ENCODE measurements around the gene MED13L.
"Not testable (repeated sequence)": the region's sequence is repeated elsewhere in the genome, so short reads cannot be mapped to it uniquely, and the experiment has no call there.

The MED13L gene

GRCh38 chr12:116236976-116237375, 40.5 kb downstream of the MED13L start:
- no peak overlapping the region for H3K4me3 ChIP-seq (ENCODE audit: low read depth, low read length)
- no peak overlapping the region for H3K9ac ChIP-seq (ENCODE audit: low read depth, low read length)
- H3K9me3 ChIP-seq (ENCODE audit: control insufficient read depth, insufficient read depth, low read length) = no peaks in the 10 kb centered on the region
- H3K36me3 ChIP-seq (ENCODE audit: control insufficient read depth, insufficient read depth, low read length) = no peaks in the 10 kb centered on the region
- H3K27me3 ChIP-seq (ENCODE audit: control insufficient read depth, insufficient read depth, low read length) = no peaks in the 10 kb centered on the region
- H3K4me1 ChIP-seq (ENCODE audit: control insufficient read depth, insufficient read depth, low read length) = no peaks in the 10 kb centered on the region

- Histone ChIP-seq H3K27me3 (ENCODE audit: control insufficient read depth, insufficient read depth, low read length) (no peaks in the 10 kb centered on the region), H3K4me1 (ENCODE audit: control insufficient read depth, insufficient read depth, low read length) (no peaks in the 10 kb centered on the region), H3K9ac (ENCODE audit: low read depth, low read length) (no peak overlapping the region), H3K9me3 (ENCODE audit: control insufficient read depth, insufficient read depth, low read length) (no peaks in the 10 kb centered on the region), H3K4me3 (ENCODE audit: low read depth, low read length) (no peak overlapping the region), H3K36me3 (ENCODE audit: control insufficient read depth, insufficient read depth, low read length) (no peaks in the 10 kb centered on the region)
These were observed 41.3 kb downstream of the MED13L start for GRCh38 chr12:116236148-116236731.

GRCh38 chr12:116234148-116234547, 43.3 kb downstream of the MED13L start:
- H3K36me3 ChIP-seq (ENCODE audit: control insufficient read depth, insufficient read depth, low read length); H3K4me3 ChIP-seq (ENCODE audit: low read depth, low read length); H3K4me1 ChIP-seq (ENCODE audit: control insufficient read depth, insufficient read depth, low read length); H3K9ac ChIP-seq (ENCODE audit: low read depth, low read length); H3K27me3 ChIP-seq (ENCODE audit: control insufficient read depth, insufficient read depth, low read length); H3K9me3 ChIP-seq (ENCODE audit: control insufficient read depth, insufficient read depth, low read length): not testable (repeated sequence)

- Histone ChIP-seq H3K4me1 (ENCODE audit: control insufficient read depth, insufficient read depth, low read length) (no peaks in the 10 kb centered on the region), H3K9ac (ENCODE audit: low read depth, low read length) (no peak overlapping the region), H3K9me3 (ENCODE audit: control insufficient read depth, insufficient read depth, low read length) (no peaks in the 10 kb centered on the region), H3K27me3 (ENCODE audit: control insufficient read depth, insufficient read depth, low read length) (no peaks in the 10 kb centered on the region), H3K36me3 (ENCODE audit: control insufficient read depth, insufficient read depth, low read length) (no peaks in the 10 kb centered on the region), H3K4me3 (ENCODE audit: low read depth, low read length) (no peak overlapping the region)
These were observed 43.8 kb downstream of the MED13L start for GRCh38 chr12:116233669-116234068.

GRCh38 chr12:116227811-116228210, 49.7 kb downstream of the MED13L start:
- no peak overlapping the region for H3K9ac ChIP-seq (ENCODE audit: low read depth, low read length)
- no peak overlapping the region for H3K4me3 ChIP-seq (ENCODE audit: low read depth, low read length)
- H3K9me3 ChIP-seq (ENCODE audit: control insufficient read depth, insufficient read depth, low read length) = no peaks in the 10 kb centered on the region
- no peaks in the 10 kb centered on the region for H3K36me3 ChIP-seq (ENCODE audit: control insufficient read depth, insufficient read depth, low read length)
- H3K27me3 ChIP-seq (ENCODE audit: control insufficient read depth, insufficient read depth, low read length) = no peaks in the 10 kb centered on the region
- H3K4me1 ChIP-seq (ENCODE audit: control insufficient read depth, insufficient read depth, low read length) = no peaks in the 10 kb centered on the region

- Histone ChIP-seq H3K4me3 (ENCODE audit: low read depth, low read length) (no peak overlapping the region), H3K9ac (ENCODE audit: low read depth, low read length) (no peak overlapping the region), H3K4me1 (ENCODE audit: control insufficient read depth, insufficient read depth, low read length) (no peaks in the 10 kb centered on the region), H3K9me3 (ENCODE audit: control insufficient read depth, insufficient read depth, low read length) (no peaks in the 10 kb centered on the region), H3K27me3 (ENCODE audit: control insufficient read depth, insufficient read depth, low read length) (no peaks in the 10 kb centered on the region), H3K36me3 (ENCODE audit: control insufficient read depth, insufficient read depth, low read length) (no peaks in the 10 kb centered on the region)
These were observed 51.5 kb downstream of the MED13L start for GRCh38 chr12:116226026-116226425.

- H3K4me1 ChIP-seq (ENCODE audit: control insufficient read depth, insufficient read depth, low read length) = no peaks in the 10 kb centered on the region
- H3K9me3 ChIP-seq (ENCODE audit: control insufficient read depth, insufficient read depth, low read length) = no peaks in the 10 kb centered on the region
- no peak overlapping the region for H3K9ac ChIP-seq (ENCODE audit: low read depth, low read length)
- no peaks in the 10 kb centered on the region for H3K27me3 ChIP-seq (ENCODE audit: control insufficient read depth, insufficient read depth, low read length)
- no peak overlapping the region for H3K4me3 ChIP-seq (ENCODE audit: low read depth, low read length)
- no peaks in the 10 kb centered on the region for H3K36me3 ChIP-seq (ENCODE audit: control insufficient read depth, insufficient read depth, low read length)
These were observed 55.1 kb downstream of the MED13L start for GRCh38 chr12:116222358-116222757.

GRCh38 chr12:116220756-116221155, 56.7 kb downstream of the MED13L start:
- no peak overlapping the region for H3K9ac ChIP-seq (ENCODE audit: low read depth, low read length)
- H3K4me3 ChIP-seq (ENCODE audit: low read depth, low read length) = no peak overlapping the region
- H3K4me1 ChIP-seq (ENCODE audit: control insufficient read depth, insufficient read depth, low read length) = no peaks in the 10 kb centered on the region
- H3K36me3 ChIP-seq (ENCODE audit: control insufficient read depth, insufficient read depth, low read length) = no peaks in the 10 kb centered on the region
- H3K27me3 ChIP-seq (ENCODE audit: control insufficient read depth, insufficient read depth, low read length) = no peaks in the 10 kb centered on the region
- H3K9me3 ChIP-seq (ENCODE audit: control insufficient read depth, insufficient read depth, low read length) = no peaks in the 10 kb centered on the region

- no peaks in the 10 kb centered on the region for H3K36me3 ChIP-seq (ENCODE audit: control insufficient read depth, insufficient read depth, low read length)
- peaks cover 3% of the 10 kb centered on the region for H3K4me1 ChIP-seq (ENCODE audit: control insufficient read depth, insufficient read depth, low read length)
- H3K4me3 ChIP-seq (ENCODE audit: low read depth, low read length) = no peak overlapping the region
- no peaks in the 10 kb centered on the region for H3K27me3 ChIP-seq (ENCODE audit: control insufficient read depth, insufficient read depth, low read length)
- no peak overlapping the region for H3K9ac ChIP-seq (ENCODE audit: low read depth, low read length)
- H3K9me3 ChIP-seq (ENCODE audit: control insufficient read depth, insufficient read depth, low read length) = no peaks in the 10 kb centered on the region
These were observed 60.3 kb downstream of the MED13L start for GRCh38 chr12:116217045-116217735.

- no peak overlapping the region for H3K4me3 ChIP-seq (ENCODE audit: low read depth, low read length)
- no peaks in the 10 kb centered on the region for H3K27me3 ChIP-seq (ENCODE audit: control insufficient read depth, insufficient read depth, low read length)
- H3K36me3 ChIP-seq (ENCODE audit: control insufficient read depth, insufficient read depth, low read length) = no peaks in the 10 kb centered on the region
- peaks cover 5% of the 10 kb centered on the region for H3K4me1 ChIP-seq (ENCODE audit: control insufficient read depth, insufficient read depth, low read length)
- no peak overlapping the region for H3K9ac ChIP-seq (ENCODE audit: low read depth, low read length)
- H3K9me3 ChIP-seq (ENCODE audit: control insufficient read depth, insufficient read depth, low read length) = no peaks in the 10 kb centered on the region
These were observed 61.3 kb downstream of the MED13L start for GRCh38 chr12:116216022-116216756.

- no peak overlapping the region for H3K9ac ChIP-seq (ENCODE audit: low read depth, low read length)
- no peaks in the 10 kb centered on the region for H3K27me3 ChIP-seq (ENCODE audit: control insufficient read depth, insufficient read depth, low read length)
- H3K9me3 ChIP-seq (ENCODE audit: control insufficient read depth, insufficient read depth, low read length) = no peaks in the 10 kb centered on the region
- H3K4me1 ChIP-seq (ENCODE audit: control insufficient read depth, insufficient read depth, low read length) = peaks cover 14% of the 10 kb centered on the region
- H3K36me3 ChIP-seq (ENCODE audit: control insufficient read depth, insufficient read depth, low read length) = no peaks in the 10 kb centered on the region
- H3K4me3 ChIP-seq (ENCODE audit: low read depth, low read length) = no peak overlapping the region
These were observed 62.5 kb downstream of the MED13L start for GRCh38 chr12:116215023-116215422.

Data from iPS-15b (cell line).